Dendritic cell treated with granulocyte-macrophage colony-stimulating factor and Interleukin-4, amounts not matched to agents 40 ng/mL and 50 ng/mL, for 4 days (primary cell): ENCODE measurements around the gene FRMPD1.

Experiments
- H3K27ac Mint-ChIP-seq: one replicate; pipeline ENCODE4 v1.8.0; 2022; ENCODE audit warnings: mild to moderate bottlenecking, mixed read lengths
- H3K27me3 Mint-ChIP-seq: one replicate; pipeline ENCODE4 v1.8.0; 2022; ENCODE audit warnings: mild to moderate bottlenecking, mixed read lengths
- H3K36me3 Mint-ChIP-seq: one replicate; pipeline ENCODE4 v1.8.0; 2022; ENCODE audit warnings: low read depth, mixed read lengths
- H3K4me1 Mint-ChIP-seq: one replicate; pipeline ENCODE4 v1.8.0; 2022; ENCODE audit warnings: low read depth, mixed read lengths
- H3K4me3 Mint-ChIP-seq: one replicate; pipeline ENCODE4 v1.8.0; 2022; ENCODE audit warnings: mild to moderate bottlenecking, moderate library complexity, mixed read lengths
- H3K9me3 Mint-ChIP-seq: one replicate; pipeline ENCODE4 v1.8.0; 2022; ENCODE audit warnings: mixed read lengths
- intact Hi-C: fragments of 100-400 bp; cut with micrococcal nuclease; formaldehyde crosslinking; loops from one replicate; pipeline ENCODE4 v1.15.0; 2022

The FRMPD1 gene

DNA sequence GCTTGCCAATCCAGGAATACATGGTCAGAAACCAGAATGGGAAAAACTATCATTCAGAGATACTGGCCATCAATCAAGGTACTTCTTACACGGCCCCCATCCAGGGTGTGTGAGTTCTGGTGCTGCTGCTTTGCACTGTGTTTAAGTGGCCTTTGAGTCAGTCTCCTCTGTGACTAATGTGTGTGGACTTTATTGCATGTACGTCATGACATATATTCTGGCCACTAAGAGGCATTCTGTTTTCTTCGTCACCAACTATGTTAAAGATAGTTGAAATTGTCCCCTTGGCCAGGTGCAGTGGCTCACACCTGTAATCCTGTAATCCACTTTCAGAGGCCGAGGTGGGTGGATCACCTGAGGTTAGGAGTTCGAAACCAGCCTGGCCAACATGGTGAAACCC, 125.6 kb downstream of the FRMPD1 start:
- H3K4me3 Mint-ChIP-seq: no peak overlapping the region
- intact Hi-C loops: no loop called here
- no peak overlapping the region for H3K27ac Mint-ChIP-seq
- H3K27me3 Mint-ChIP-seq: no peaks in the 10 kb centered on the region
- peaks cover 95% of the 10 kb centered on the region for H3K36me3 Mint-ChIP-seq
- no peaks in the 10 kb centered on the region for H3K4me1 Mint-ChIP-seq
- no peaks in the 10 kb centered on the region for H3K9me3 Mint-ChIP-seq

DNA sequence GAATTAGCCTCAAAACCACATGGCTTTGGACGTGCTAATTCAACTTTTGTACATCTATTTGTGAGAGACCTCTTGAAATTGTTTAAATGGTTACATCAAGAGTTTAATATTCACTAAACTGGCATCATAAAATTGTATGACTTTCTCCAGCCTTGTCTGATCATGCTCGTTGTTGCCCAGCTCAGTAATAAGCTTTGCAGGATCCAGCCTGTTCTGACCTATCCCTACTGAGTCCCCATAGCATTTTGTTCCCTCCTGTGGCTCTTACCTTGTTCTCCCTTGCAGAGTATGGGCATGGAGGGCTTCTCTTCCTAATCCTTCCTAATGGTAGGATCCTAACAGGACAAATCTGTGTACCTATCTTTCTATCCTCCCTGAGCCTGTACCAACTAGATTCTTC, 127.8 kb downstream of the FRMPD1 start:
- Mint-ChIP-seq H3K4me1 (peaks cover 8% of the 10 kb centered on the region), H3K27ac (no peak overlapping the region), H3K27me3 (no peaks in the 10 kb centered on the region), H3K4me3 (no peak overlapping the region), H3K9me3 (no peaks in the 10 kb centered on the region), H3K36me3 (peaks cover 94% of the 10 kb centered on the region)
- intact Hi-C loops: no loop called here

GRCh38 chr9:37784291-37784615, 133.5 kb downstream of the FRMPD1 start:
- peaks cover 21% of the 10 kb centered on the region for H3K4me1 Mint-ChIP-seq
- peaks cover 51% of the 10 kb centered on the region for H3K36me3 Mint-ChIP-seq
- intact Hi-C loops: loop anchor here (1.0 kb wide), 1 partner anchor 16 kb away; the partner anchor contains the start of gene DCAF10
- peaks cover 5% of the 10 kb centered on the region for H3K27me3 Mint-ChIP-seq
- H3K9me3 Mint-ChIP-seq: no peaks in the 10 kb centered on the region
- H3K27ac Mint-ChIP-seq: peak overlapping the region; percentile 98
- H3K4me3 Mint-ChIP-seq: peak overlapping the region; percentile 100

DNA sequence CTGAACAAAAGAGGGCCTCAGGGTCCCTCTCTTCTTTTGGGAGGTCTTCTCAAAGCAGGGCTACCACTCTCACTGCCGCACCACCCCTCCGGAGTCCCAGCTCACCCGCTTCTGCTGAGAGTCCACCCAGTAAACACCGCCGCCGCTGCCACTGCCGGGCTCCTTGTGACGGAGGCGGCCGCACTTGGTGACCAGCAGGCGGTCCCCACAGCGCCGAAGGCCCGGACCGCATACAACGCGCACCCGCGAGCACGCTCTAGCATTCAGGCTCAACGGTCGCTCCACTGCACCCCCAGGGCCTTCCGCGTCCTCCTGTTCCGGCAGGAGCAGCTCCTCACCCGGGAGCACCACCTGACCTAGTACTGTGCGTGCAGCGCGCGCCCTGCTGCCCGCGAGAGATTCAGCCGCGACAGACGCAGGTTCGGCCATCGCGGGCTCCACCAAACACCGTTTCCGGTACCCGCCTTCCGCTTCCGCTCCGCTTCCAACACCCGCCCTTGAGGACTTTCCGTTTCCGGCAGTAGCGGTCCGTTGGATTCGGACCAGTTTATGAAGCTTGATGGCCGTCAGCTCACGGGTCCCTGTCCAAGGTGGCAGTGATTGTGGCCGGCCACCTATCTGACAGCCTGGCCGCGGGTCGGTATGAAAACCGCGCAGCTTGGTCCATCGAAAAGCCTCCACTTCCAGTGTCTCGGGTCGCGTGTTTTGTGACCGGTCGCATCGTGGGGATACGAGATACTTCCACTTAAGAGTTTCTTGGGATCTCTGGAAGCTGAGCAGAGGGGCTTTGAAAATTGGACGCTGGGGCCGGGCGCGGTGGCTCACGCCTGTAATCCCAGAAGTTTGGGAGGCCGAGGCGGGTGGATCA, 134.1 kb downstream of the FRMPD1 start, which contains the start of gene EXOSC3:
EXOSC3 (minus strand) TSS at position 449 of the 868 bp plus-strand sequence; CDS start at position 429, 20 bp downstream.
- Mint-ChIP-seq H3K27ac (peak within 1 kb of the TSS; percentile 98), H3K27me3 (peaks cover 5% of the 10 kb centered on the region), H3K36me3 (peaks cover 46% of the 10 kb centered on the region), H3K9me3 (no peaks in the 10 kb centered on the region), H3K4me1 (peaks cover 21% of the 10 kb centered on the region), H3K4me3 (peak within 1 kb of the TSS; percentile 100)
- intact Hi-C loops: loop anchor here (1.0 kb wide), 1 partner anchor 15 kb away; the partner anchor contains the start of gene DCAF10

DNA sequence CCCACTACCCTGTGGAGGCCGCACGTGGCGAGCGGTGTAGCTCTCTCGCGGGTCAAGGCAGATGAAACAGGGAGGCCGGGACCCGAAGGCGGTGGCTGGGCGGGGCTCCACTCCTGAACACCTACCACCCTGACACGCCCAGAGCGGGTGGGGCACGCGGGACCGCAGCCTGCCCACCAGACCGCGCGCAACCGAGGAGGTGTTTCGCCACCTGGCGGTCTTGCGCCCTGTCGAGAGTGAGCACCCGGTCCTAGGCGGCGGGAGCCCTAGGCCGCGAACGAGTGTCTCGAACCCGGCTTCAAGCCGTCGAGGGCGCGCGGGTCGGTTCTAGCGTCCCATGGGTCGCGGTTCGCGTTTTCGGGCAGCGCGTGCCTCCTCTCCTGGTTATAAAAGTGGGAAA, 136.3 kb downstream of the FRMPD1 start:
- Mint-ChIP-seq H3K4me3 (no peak overlapping the region), H3K36me3 (peaks cover 25% of the 10 kb centered on the region), H3K4me1 (peaks cover 21% of the 10 kb centered on the region), H3K9me3 (no peaks in the 10 kb centered on the region), H3K27me3 (peaks cover 5% of the 10 kb centered on the region), H3K27ac (no peak overlapping the region)
- intact Hi-C loops: no loop called here

- intact Hi-C loops: no loop called here
- H3K4me1 Mint-ChIP-seq: peaks cover 14% of the 10 kb centered on the region
- H3K36me3 Mint-ChIP-seq: peaks cover 12% of the 10 kb centered on the region
- H3K27ac Mint-ChIP-seq: no peak overlapping the region
- H3K27me3 Mint-ChIP-seq: peaks cover 5% of the 10 kb centered on the region
- H3K9me3 Mint-ChIP-seq: no peaks in the 10 kb centered on the region
- H3K4me3 Mint-ChIP-seq: no peak overlapping the region
These were observed 137.6 kb downstream of the FRMPD1 start for GRCh38 chr9:37788332-37788731.

DNA sequence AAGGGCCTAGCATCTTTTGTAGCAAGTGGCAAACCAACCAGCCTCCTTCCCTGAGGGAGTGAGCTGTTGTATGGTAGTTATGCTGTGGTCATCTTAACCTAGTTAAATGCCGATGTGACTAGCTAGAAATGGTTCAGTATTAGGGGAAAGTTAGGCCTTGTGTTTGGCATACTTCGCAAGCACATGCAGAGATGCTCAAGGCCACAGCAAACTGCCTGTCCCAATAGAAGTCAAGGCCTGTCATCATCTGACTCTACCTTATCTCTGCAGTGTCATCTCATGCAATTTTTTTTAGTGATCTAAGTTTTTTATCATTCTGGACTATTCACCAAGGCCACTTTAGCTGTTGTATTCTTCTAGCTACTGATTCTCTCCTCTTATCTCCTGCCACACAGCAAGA, 139.3 kb downstream of the FRMPD1 start:
- intact Hi-C loops: loop anchor here (10.0 kb wide), 1 partner anchor 195 kb away; the partner anchor contains the start of gene TOMM5
- peaks cover 9% of the 10 kb centered on the region for H3K4me1 Mint-ChIP-seq

DNA sequence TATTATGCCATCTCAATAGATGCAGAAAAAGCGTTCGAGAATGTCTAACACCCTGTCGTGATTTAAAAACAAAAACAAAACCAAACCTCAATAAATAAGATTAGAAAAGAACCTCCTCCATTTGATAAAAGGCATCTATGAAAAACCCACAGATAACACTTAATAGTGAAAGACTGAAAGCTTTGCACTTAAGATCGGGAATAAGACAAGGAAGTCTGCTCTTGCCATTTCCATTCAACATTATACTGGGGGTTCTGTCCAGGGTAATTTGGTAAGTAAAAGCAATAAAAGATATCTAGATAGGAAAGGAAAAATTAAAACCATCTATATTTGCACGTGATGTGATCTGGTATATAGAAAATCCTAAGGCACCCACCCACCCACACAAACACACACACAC, 141.4 kb downstream of the FRMPD1 start:
- Mint-ChIP-seq H3K27ac (no peak overlapping the region), H3K4me3 (no peak overlapping the region), H3K27me3 (peaks cover 1% of the 10 kb centered on the region), H3K4me1 (peaks cover 26% of the 10 kb centered on the region), H3K9me3 (no peaks in the 10 kb centered on the region), H3K36me3 (no peaks in the 10 kb centered on the region)
- intact Hi-C loops: loop anchor here (10.0 kb wide), 1 partner anchor 197 kb away; the partner anchor contains the start of gene TOMM5

More for the DNA sequence above, 139.3 kb downstream of the FRMPD1 start:
- no peak overlapping the region for H3K27ac Mint-ChIP-seq
- H3K4me3 Mint-ChIP-seq: no peak overlapping the region
- peaks cover 5% of the 10 kb centered on the region for H3K27me3 Mint-ChIP-seq
- H3K36me3 Mint-ChIP-seq: peaks cover 2% of the 10 kb centered on the region
- no peaks in the 10 kb centered on the region for H3K9me3 Mint-ChIP-seq

DNA sequence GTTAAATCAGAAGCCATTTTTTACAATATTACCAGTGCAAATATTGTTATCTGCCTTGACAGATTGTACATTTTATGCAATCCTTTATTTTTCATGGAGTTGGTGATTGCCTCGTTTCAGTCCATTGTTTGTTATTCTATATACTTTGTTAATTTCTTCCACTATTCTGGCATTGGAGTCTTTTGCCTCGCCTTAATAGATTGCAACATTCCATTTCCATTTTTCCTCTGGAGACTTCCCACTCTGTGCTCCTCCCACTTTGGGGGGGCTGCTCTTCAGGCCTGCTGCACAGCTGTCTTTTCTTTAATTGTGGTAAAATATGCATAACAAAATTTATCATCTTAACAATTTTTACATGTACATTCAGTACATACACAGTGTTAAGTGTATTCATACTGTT, 145.5 kb downstream of the FRMPD1 start:
- Mint-ChIP-seq H3K4me1 (peaks cover 25% of the 10 kb centered on the region), H3K27ac (no peak overlapping the region), H3K4me3 (no peak overlapping the region), H3K9me3 (no peaks in the 10 kb centered on the region), H3K36me3 (no peaks in the 10 kb centered on the region), H3K27me3 (no peaks in the 10 kb centered on the region)
- intact Hi-C loops: loop anchor here (10.0 kb wide), 1 partner anchor 201 kb away; the partner anchor contains the start of gene TOMM5
